Duodenal mucosa (tissue), 2 donors: ENCODE data around the gene CDH12.
"Not testable (repeated sequence)": the region's sequence is repeated elsewhere in the genome, so short reads cannot be mapped to it uniquely, and the experiment has no call there.

ENCODE experiments used
- H3K27ac ChIP-seq: one replicate; pipeline ENCODE4 v1.7.0; 2013; ENCODE audit warnings: low read depth, low read length
- H3K27me3 ChIP-seq, 2 donors: one replicate each; pipeline ENCODE4 v1.7.0; 2013; ENCODE audit warnings: low read length in 2 of 2, control low read depth in 1 of 2; ENCODE audit not compliant: insufficient read depth in 2 of 2, control insufficient read depth in 1 of 2
- H3K36me3 ChIP-seq, 2 donors: one replicate each; pipeline ENCODE4 v1.7.0; 2013; ENCODE audit warnings: low read length in 2 of 2, control low read depth in 1 of 2; ENCODE audit not compliant: insufficient read depth in 2 of 2, control insufficient read depth in 1 of 2
- H3K4me1 ChIP-seq, 2 donors: one replicate each; pipeline ENCODE4 v1.7.0; 2013; ENCODE audit warnings: low read length in 2 of 2, control low read depth in 1 of 2; ENCODE audit not compliant: insufficient read depth in 2 of 2, control insufficient read depth in 1 of 2
- H3K4me3 ChIP-seq, 2 donors: one replicate each; pipeline ENCODE4 v1.7.0; 2013; ENCODE audit warnings: low read length in 2 of 2, low read depth in 1 of 2
- H3K9ac ChIP-seq, 2 donors: one replicate each; pipeline ENCODE4 v1.7.0; 2013; ENCODE audit warnings: low read length in 2 of 2, low read depth in 1 of 2
- H3K9me3 ChIP-seq, 2 donors: one replicate each; pipeline ENCODE4 v1.7.0; 2013; ENCODE audit warnings: low read length in 2 of 2, control low read depth in 1 of 2; ENCODE audit not compliant: control insufficient read depth in 1 of 2

Gene CDH12

GRCh38 chr5:22354956-22355355, 498.2 kb downstream of the CDH12 start:
- Histone ChIP-seq H3K27me3 (no peaks in the 10 kb centered on the region), H3K36me3 (no peaks in the 10 kb centered on the region), H3K9me3 (no peaks in the 10 kb centered on the region), H3K9ac (no peak overlapping the region), H3K4me1 (no peaks in the 10 kb centered on the region), H3K27ac (no peak overlapping the region), H3K4me3 (no peak overlapping the region)

GRCh38 chr5:22352493-22352892, 500.7 kb downstream of the CDH12 start:
- no peaks in the 10 kb centered on the region for H3K4me1 ChIP-seq
- H3K27me3 ChIP-seq, result no peaks in the 10 kb centered on the region

GRCh38 chr5:22351178-22351577, 502.0 kb downstream of the CDH12 start:
- no peak overlapping the region for H3K9ac ChIP-seq
- no peak overlapping the region for H3K4me3 ChIP-seq
- H3K27me3 ChIP-seq, result no peaks in the 10 kb centered on the region
- H3K4me1 ChIP-seq, result no peaks in the 10 kb centered on the region
- H3K27ac ChIP-seq, result no peak overlapping the region
- no peaks in the 10 kb centered on the region for H3K36me3 ChIP-seq
- no peaks in the 10 kb centered on the region for H3K9me3 ChIP-seq

More at GRCh38 chr5:22352493-22352892, 500.7 kb downstream of the CDH12 start:
- H3K36me3 ChIP-seq, result no peaks in the 10 kb centered on the region
- no peaks in the 10 kb centered on the region for H3K9me3 ChIP-seq
- H3K27ac ChIP-seq, result no peak overlapping the region
- no peak overlapping the region for H3K4me3 ChIP-seq
- no peak overlapping the region for H3K9ac ChIP-seq

DNA sequence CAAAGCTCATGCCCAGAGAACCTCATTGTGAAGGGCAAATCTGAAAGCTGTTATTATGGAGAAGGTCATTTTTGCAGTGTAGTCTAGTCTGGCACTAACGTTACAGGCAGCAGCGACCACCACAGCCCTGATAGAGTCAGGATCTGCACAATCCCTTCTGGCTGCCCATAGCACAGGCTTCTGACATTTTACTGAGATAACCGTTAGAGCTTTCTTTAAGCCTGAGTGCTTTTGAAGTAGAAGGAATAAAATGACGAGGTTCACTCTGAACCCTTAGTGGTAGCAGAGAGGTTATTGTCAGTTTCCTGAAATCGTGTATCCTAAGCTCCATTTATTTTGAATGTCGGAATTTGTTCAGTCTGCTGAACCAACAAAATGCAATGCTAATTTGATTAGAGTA, 505.1 kb downstream of the CDH12 start:
- Histone ChIP-seq H3K27ac (no peak overlapping the region), H3K4me1 (no peaks in the 10 kb centered on the region), H3K9me3 (no peaks in the 10 kb centered on the region), H3K9ac (no peak overlapping the region), H3K36me3 (no peaks in the 10 kb centered on the region), H3K4me3 (no peak overlapping the region), H3K27me3 (no peaks in the 10 kb centered on the region)

- no peaks in the 10 kb centered on the region for H3K36me3 ChIP-seq
- no peaks in the 10 kb centered on the region for H3K9me3 ChIP-seq
- H3K9ac ChIP-seq, result no peak overlapping the region
- no peaks in the 10 kb centered on the region for H3K27me3 ChIP-seq
- H3K4me1 ChIP-seq, result no peaks in the 10 kb centered on the region
- H3K27ac ChIP-seq, result no peak overlapping the region
- no peak overlapping the region for H3K4me3 ChIP-seq
Measured at GRCh38 chr5:22344000-22344399, 509.1 kb downstream of the CDH12 start.

DNA sequence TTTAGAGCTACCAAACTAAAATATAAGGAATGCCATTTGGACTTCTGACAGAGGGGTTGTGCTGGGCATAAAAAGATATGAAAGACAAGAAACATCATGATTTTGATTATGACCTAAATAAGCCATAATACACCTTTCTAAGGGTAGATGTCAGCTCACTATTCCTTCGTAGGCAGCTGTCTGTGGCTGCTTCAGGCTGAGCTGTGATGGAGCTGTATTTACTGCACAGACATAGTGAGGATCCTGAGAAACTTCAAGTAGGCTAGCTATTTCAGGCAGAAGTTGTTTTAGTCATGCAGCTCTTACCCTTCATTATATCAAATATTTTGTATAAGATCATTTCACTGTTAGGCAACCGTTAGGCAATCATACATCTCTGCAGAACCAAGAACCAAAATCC, 511.7 kb downstream of the CDH12 start:
- H3K27me3 ChIP-seq, result no peaks in the 10 kb centered on the region
- H3K36me3 ChIP-seq, result no peaks in the 10 kb centered on the region
- no peak overlapping the region for H3K27ac ChIP-seq
- no peak overlapping the region for H3K4me3 ChIP-seq
- H3K4me1 ChIP-seq, result no peaks in the 10 kb centered on the region
- no peak overlapping the region for H3K9ac ChIP-seq
- H3K9me3 ChIP-seq, result peaks cover 0 to under 1% of the 10 kb centered on the region in 2 donors

DNA sequence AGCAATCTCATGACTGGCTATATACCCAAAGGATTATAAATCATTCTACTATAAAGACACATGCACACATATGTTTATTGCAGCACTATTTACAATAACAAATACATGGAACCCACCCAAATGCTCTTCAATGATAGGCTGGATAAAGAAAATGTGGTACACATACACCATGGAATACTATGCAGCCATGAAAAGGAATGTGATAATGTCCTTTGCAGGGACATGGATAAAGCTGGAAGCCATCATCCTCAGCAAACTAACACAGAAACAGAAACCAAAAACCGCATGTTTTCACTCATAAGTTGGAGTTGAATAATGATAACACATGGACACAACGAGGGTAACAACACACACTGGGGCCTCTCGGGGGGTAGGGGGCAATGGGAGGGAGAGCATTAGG, 520.2 kb downstream of the CDH12 start:
- H3K27me3 ChIP-seq, H3K27ac ChIP-seq: not testable (repeated sequence)

DNA sequence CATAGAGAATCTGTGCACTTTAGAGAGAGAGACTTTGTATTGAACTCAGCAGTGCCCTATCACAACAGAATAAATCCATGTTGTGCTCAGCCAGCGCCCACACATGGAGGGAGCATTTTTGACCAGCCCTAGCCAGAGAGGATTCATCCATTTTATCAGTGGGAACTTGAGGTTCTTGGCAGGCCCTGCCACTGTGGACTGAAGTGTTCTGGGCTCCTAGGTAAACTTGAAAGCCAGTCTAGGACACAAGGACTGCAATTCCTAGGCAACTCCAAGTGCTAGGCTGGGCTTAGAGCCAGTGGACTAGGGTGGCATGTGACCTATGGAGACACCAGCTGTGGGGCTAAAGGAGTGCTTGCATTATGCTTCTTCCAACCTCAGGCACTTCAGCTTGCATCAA, 523.5 kb downstream of the CDH12 start:
- no peak overlapping the region for H3K27ac ChIP-seq
- no peaks in the 10 kb centered on the region for H3K36me3 ChIP-seq
- H3K9ac ChIP-seq, result no peak overlapping the region
- H3K9me3 ChIP-seq, result peaks cover 0 to 6% of the 10 kb centered on the region in 2 donors
- H3K27me3 ChIP-seq, result no peaks in the 10 kb centered on the region
- H3K4me3 ChIP-seq, result no peak overlapping the region
- H3K4me1 ChIP-seq, result no peaks in the 10 kb centered on the region

More for the DNA sequence above, 520.2 kb downstream of the CDH12 start:
- not testable (repeated sequence) for H3K9ac ChIP-seq, H3K36me3 ChIP-seq, H3K9me3 ChIP-seq, H3K4me3 ChIP-seq, H3K4me1 ChIP-seq

- Histone ChIP-seq H3K36me3 (no peaks in the 10 kb centered on the region), H3K27ac (no peak overlapping the region), H3K4me3 (no peak overlapping the region), H3K9ac (no peak overlapping the region), H3K27me3 (no peaks in the 10 kb centered on the region), H3K4me1 (no peaks in the 10 kb centered on the region), H3K9me3 (no peaks in the 10 kb centered on the region)
Measured at GRCh38 chr5:22319798-22320197, 533.3 kb downstream of the CDH12 start.

DNA sequence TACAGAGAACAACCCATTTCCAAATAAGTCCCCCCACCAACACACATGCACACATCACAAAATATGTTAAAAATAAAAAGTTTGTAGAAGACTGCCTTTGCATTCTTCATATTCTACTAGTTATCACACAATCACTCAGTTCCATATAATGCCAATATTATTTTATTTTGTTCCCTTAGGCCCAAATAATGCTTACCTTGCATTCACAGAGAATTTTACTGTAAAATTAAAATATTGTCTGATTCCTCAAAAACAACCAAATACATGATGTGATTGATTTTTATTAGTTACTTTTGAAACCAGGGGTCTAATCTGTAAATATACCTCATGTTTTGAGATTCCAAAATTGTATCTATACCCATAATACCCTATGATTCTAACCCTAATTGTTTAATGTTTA, 536.9 kb downstream of the CDH12 start:
- no peak overlapping the region for H3K4me3 ChIP-seq

DNA sequence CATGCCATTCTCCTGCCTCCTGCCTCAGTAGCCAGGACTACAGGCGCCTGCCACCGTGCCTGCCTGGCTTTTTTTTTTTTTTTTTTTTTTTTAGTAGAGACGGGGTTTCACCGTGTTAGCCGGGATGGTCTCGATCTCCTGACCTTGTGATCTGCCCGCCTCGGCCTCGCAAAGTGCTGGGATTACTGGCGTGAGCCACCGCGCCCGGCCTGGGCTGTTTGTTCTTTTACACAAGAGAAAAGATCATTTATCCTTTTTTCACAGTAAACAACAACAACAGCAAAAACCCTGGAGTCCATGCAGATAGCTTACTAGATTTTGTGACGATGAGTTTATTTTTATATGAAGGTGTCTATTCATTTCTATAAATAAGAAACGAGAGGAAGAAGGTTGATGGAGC, 538.1 kb downstream of the CDH12 start:
- not testable (repeated sequence) for H3K4me1 ChIP-seq, H3K9ac ChIP-seq, H3K4me3 ChIP-seq, H3K27me3 ChIP-seq, H3K9me3 ChIP-seq, H3K27ac ChIP-seq, H3K36me3 ChIP-seq

More for the DNA sequence above, 536.9 kb downstream of the CDH12 start:
- no peaks in the 10 kb centered on the region for H3K4me1 ChIP-seq
- no peaks in the 10 kb centered on the region for H3K36me3 ChIP-seq
- H3K27ac ChIP-seq, result no peak overlapping the region
- no peaks in the 10 kb centered on the region for H3K9me3 ChIP-seq
- H3K9ac ChIP-seq, result no peak overlapping the region
- H3K27me3 ChIP-seq, result no peaks in the 10 kb centered on the region
